Ishikawa (cell line): ENCODE data around the gene LRTM1.

ENCODE experiments used
- CEBPB ChIP-seq: IDR thresholded peaks from 2 replicates; pipeline ENCODE4 v1.6.1; 2012
- CREB1 ChIP-seq: IDR thresholded peaks from 2 replicates; pipeline ENCODE4 v1.6.1; 2012; ENCODE audit warnings: low read depth
- EGR1 ChIP-seq: IDR thresholded peaks from 2 replicates; pipeline ENCODE4 v1.6.1; 2012
- EP300 ChIP-seq: IDR thresholded peaks from 2 replicates; pipeline ENCODE4 v1.6.1; 2012; ENCODE audit warnings: borderline replicate concordance
- FOXM1 ChIP-seq: IDR thresholded peaks from 2 replicates; pipeline ENCODE4 v1.6.1; 2012; ENCODE audit warnings: low read depth, borderline replicate concordance
- MAX ChIP-seq: IDR thresholded peaks from 2 replicates; pipeline ENCODE4 v1.6.1; 2012
- NFIC ChIP-seq: IDR thresholded peaks from 2 replicates; pipeline ENCODE4 v1.6.1; 2012
- RAD21 ChIP-seq: IDR thresholded peaks from 2 replicates; pipeline ENCODE4 v1.6.1; 2012; ENCODE audit warnings: low read depth
- TAF1 ChIP-seq: IDR thresholded peaks from 2 replicates; pipeline ENCODE4 v1.6.1; 2012; ENCODE audit warnings: low read depth, mild to moderate bottlenecking
- TCF12 ChIP-seq: IDR thresholded peaks from 2 replicates; pipeline ENCODE4 v1.6.1; 2012; ENCODE audit warnings: low read depth
- TEAD4 ChIP-seq: IDR thresholded peaks from 2 replicates; pipeline ENCODE4 v1.6.1; 2012
- YY1 ChIP-seq: IDR thresholded peaks from 2 replicates; pipeline ENCODE4 v1.6.1; 2012; ENCODE audit warnings: low read depth
- ZBTB7A ChIP-seq: IDR thresholded peaks from 2 replicates; pipeline ENCODE4 v1.6.1; 2012; ENCODE audit warnings: low read depth
- TF ChIP-seq, protein P1 (sequence below): IDR thresholded peaks from 2 replicates; pipeline ENCODE4 v1.6.1; 2012
- TF ChIP-seq, protein P2 (sequence below): IDR thresholded peaks from 2 replicates; pipeline ENCODE4 v1.6.1; 2012; ENCODE audit warnings: low read depth, mild to moderate bottlenecking

LRTM1 gene

GRCh38 chr3:54873059-54874010, 54.5 kb downstream of the LRTM1 start:
- TF ChIP-seq EGR1, result no peak
- no peak for TF ChIP-seq TCF12
- TF ChIP-seq FOXM1, result no peak
- TF ChIP-seq RAD21, result no peak
- TF ChIP-seq MAX, result no peak
- no peak for TF ChIP-seq CEBPB
- TF ChIP-seq, protein P1, sequence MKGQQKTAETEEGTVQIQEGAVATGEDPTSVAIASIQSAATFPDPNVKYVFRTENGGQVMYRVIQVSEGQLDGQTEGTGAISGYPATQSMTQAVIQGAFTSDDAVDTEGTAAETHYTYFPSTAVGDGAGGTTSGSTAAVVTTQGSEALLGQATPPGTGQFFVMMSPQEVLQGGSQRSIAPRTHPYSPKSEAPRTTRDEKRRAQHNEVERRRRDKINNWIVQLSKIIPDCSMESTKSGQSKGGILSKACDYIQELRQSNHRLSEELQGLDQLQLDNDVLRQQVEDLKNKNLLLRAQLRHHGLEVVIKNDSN, result no peak
- TF ChIP-seq EP300, result no peak
- no peak for TF ChIP-seq ZBTB7A
- TF ChIP-seq CREB1, result no peak
- TF ChIP-seq YY1, result no peak
- TF ChIP-seq, protein P2, sequence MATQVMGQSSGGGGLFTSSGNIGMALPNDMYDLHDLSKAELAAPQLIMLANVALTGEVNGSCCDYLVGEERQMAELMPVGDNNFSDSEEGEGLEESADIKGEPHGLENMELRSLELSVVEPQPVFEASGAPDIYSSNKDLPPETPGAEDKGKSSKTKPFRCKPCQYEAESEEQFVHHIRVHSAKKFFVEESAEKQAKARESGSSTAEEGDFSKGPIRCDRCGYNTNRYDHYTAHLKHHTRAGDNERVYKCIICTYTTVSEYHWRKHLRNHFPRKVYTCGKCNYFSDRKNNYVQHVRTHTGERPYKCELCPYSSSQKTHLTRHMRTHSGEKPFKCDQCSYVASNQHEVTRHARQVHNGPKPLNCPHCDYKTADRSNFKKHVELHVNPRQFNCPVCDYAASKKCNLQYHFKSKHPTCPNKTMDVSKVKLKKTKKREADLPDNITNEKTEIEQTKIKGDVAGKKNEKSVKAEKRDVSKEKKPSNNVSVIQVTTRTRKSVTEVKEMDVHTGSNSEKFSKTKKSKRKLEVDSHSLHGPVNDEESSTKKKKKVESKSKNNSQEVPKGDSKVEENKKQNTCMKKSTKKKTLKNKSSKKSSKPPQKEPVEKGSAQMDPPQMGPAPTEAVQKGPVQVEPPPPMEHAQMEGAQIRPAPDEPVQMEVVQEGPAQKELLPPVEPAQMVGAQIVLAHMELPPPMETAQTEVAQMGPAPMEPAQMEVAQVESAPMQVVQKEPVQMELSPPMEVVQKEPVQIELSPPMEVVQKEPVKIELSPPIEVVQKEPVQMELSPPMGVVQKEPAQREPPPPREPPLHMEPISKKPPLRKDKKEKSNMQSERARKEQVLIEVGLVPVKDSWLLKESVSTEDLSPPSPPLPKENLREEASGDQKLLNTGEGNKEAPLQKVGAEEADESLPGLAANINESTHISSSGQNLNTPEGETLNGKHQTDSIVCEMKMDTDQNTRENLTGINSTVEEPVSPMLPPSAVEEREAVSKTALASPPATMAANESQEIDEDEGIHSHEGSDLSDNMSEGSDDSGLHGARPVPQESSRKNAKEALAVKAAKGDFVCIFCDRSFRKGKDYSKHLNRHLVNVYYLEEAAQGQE, result no peak
- no peak for TF ChIP-seq NFIC
- no peak for TF ChIP-seq TAF1
- TF ChIP-seq TEAD4, result no peak

DNA sequence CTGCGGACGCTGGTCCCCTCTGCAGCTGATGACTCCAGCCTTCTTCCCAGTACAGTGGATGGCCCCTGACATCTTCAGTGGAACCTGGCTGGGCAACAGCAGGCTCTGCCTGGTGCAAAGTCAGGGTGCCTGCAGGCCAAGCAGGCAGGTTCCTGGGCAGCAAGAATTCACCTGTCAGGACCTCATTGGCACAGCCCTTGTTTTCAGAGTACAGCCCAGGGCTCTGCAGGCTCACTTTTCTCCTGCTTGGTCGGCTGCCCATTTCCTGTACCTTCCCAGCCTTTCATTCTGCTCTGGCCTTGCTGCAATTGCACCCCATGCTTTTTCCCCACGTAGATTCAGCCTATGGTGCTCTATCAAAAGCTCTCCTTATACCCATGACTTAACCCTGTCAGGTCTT, 56.0 kb downstream of the LRTM1 start:
- no peak for TF ChIP-seq TEAD4

DNA sequence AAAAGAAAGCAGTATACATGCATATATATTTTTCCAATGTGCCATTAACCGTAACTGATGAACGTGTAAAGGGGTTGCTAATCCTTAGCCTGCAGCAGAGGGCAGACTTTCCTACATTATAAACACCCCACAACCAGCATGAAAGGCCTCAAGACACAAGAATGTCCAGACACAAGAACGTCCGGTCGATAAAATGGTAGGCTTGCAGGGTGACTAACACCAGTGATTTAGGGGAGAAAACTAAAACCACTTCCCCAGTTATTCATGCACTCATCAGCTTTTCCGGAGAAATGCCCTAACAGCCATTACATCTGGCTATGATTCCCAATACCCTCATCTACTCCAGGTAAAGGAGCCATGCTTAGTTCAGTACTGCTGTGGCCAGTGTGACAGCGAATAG, 57.4 kb downstream of the LRTM1 start:
- no peak for TF ChIP-seq EP300
- TF ChIP-seq, protein P2, result no peak
- TF ChIP-seq CEBPB, result no peak
- TF ChIP-seq RAD21, result peak; percentile 28
- no peak for TF ChIP-seq YY1
- TF ChIP-seq ZBTB7A, result no peak
- TF ChIP-seq MAX, result no peak
- TF ChIP-seq NFIC, result no peak
